GM18909 (cell line): ENCODE results near the gene MRPL37.
"Not testable (repeated sequence)": the region's sequence is repeated elsewhere in the genome, so short reads cannot be mapped to it uniquely, and the experiment has no call there.

Experiments used
- ATAC-seq: cut with Tn5 transposase; IDR thresholded peaks from one replicate; pipeline ENCODE4 v1.9.1; 2021; ENCODE audit warnings: mild to moderate bottlenecking; ENCODE audit not compliant: unreplicated experiment, poor library complexity

MRPL37 gene

GRCh38 chr1:54171606-54172005 is 28.4 kb upstream of the MRPL37 start:
- no peak for ATAC-seq

DNA sequence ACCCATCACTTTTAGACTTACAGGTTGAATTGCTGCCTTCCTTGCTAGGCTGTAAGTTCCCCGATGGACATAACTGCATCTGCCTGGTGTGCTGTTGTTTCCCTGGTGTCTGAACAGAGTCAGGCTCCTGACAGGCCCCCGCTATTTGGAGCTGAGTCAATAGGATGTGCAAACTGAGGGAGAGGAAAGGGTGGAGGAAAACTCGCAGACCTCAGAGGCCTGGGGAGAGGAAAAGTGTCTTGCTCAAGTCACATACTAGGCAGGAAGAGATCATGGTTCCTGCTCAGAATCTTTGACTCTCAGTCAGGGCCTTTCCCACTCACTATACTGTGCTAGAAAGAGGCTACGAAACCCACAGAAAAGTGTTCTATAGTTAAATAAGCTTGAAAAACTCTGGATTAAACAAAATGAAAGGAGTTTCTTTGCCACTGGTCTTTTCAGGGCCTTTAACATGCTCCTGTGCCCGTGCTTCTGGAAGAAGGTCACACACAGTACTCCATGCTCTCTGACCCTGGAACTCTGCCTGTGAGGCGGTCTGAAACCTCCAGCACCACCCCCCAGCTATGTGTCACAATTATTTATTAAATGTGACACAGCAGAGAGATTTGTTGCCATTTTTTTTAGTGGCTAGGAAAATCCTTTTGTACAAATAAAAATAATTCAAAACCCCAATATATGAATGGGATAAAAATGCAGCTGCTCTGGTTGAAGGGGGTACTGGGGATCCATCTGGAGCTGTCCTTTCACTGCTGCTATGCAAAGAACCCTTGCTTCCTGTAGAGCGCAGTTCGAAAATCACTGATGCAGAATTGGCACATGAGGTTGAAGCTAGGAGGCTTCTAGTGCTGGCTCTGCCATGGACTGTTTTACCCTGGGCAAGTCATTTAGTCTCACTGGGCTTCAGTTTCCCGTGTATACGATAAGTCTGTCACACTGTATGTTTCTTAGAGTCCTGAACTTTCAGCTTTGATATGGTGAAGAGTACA is 27.1 kb upstream of the MRPL37 start:
- no peak for ATAC-seq

DNA sequence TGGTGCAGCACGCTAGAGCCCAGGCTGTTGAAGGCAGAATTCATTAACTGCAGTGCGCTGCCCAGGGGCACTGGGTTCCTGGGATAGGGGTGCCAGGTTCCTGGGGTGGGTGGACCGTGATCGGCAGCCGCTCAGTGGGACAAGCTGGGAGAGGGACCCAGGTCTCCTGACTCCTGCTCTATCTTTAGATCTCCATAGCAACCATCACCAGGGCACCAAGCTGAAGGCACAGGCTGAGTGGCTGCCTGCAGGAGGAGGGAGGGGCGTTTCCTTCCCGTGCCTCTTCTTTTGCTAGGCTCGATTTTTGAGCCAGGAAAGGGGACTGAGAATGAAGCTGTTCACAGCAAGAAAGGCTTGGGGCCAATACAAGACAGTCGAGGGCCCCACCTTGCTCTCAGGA is 26.3 kb upstream of the MRPL37 start:
- no peak for ATAC-seq

- ATAC-seq: no peak
These were observed 25.9 kb upstream of the MRPL37 start for GRCh38 chr1:54174106-54174505.

GRCh38 chr1:54176621-54177327 is 23.2 kb upstream of the MRPL37 start:
- ATAC-seq: no peak

DNA sequence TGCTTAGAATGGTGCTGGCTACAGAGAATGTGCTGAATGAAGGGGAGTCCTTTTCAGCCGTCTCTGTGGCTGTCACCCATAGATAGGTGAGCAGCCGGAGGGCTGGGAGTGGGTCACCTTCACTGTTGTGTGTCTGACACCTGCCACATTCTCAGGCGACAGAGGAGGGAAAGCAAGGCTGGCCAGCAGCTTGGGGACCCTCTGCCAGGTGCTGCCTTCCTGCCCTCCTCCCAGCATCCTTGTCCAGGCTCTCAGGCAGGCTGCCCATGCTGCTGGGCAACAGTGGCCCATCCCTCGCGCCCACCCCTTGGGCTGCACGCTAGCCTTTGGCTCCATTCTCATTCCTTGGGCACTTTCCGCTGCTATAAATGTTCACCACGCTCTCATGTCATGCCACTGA is 22.2 kb upstream of the MRPL37 start:
- no peak for ATAC-seq

DNA sequence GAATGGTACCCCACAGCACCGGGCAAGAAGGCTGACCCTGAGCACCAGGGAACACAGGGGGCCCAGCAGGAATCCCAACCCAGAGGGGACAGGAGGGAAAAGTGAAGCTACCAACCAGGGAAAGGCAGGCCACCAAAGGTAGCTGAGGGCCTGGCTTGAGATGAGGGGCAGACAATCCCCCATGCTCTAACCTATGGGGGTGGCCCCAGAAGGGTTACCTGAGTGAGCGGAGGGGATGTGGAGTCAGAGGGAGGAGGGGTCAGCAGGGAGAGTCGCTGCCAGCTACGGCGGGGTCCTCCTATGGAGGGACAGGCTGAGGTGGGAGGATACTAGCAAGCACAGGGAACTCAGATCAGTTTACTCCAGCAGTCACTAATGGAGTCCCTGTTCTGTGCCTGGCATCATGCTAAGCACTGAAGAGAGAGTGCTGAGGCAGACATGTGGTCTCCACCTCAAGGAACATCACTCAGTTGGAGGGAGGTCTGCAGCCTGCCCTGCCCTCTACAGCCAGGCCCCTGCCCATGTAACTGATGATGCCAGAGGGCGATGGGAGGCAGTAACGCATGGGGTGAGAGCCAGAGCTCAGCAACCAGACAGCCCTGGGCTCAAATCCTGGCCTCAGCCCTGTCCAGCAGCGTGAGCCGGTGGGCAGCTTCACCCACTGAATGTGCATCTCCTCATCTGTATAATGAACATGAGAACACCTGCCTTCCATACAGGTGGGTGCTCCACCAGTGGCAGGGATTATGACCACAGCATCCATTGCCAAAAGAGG is 21.5 kb upstream of the MRPL37 start:
- no peak for ATAC-seq

- no peak for ATAC-seq
These were observed 19.1 kb upstream of the MRPL37 start for GRCh38 chr1:54180701-54181360.

DNA sequence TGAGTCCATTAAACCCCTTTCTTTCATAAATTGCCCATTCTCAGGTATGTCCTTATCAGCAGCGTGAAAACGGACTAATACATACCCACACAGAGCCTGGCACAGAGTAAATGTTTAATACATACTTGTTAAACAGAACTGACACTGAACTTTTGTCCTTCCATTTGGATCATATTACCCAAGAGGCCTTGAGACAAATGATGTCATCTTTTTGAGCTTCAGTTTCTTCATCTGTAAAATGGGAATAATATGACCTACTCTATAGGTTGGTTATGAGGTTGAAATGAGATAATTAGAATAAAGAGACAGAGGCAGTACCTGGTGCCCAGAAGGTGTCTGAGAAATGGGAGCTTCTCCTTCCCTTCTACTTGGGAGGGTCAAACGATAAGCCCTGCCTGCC is 13.9 kb upstream of the MRPL37 start:
- no peak for ATAC-seq

DNA sequence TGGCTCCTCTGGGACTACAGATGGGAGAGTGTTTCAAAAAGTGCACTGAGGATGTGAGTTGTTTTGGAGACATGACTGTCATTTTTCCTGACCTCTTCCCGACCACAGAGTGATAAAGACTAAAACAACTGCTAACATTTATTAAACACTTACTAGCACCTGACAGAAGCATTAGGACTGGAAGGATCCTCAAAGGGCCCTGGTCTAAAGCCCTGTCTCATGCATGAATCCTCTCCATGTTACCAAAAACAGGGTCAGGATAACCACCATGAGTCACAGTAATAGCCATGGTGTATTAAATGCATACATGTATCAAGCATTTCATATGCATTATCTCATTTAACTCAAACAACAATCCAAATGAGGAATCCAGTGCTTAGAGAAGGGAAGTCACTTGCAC is 11.7 kb upstream of the MRPL37 start:
- no peak for ATAC-seq

GRCh38 chr1:54190526-54190925 is 9.4 kb upstream of the MRPL37 start:
- ATAC-seq: no peak

GRCh38 chr1:54191525-54191924 is 8.4 kb upstream of the MRPL37 start:
- no peak for ATAC-seq

- ATAC-seq: no peak
These were observed 6.5 kb upstream of the MRPL37 start for GRCh38 chr1:54193453-54193852.

DNA sequence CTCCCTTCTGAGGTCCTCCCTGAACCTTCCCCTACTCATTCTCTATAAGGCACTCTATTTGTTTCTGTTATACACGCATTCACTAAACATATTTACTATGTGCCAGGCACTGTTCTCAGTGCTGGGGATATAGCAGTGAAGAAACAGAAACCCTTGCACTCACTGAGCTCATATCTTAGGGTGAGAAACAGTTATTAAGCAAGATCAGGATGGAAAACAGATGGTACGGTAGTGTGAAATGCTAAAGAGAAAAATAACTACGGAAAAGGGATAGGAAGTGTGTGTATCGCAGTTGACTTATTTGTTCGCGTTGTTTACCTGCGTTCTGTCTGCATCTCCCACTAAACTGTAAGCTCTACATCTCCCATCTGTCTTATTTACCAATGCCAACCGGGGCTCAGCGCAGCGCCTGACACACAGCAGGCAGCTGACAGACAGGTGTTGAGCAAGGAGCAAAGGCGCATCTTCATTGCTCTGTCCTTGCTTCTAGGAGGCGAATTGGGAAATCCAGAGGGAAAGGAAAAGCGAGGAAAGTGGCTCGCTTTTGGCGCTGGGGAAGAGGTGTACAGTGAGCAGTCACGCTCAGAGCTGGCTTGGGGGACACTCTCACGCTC is 709 bp upstream of the MRPL37 start:
- ATAC-seq: peak; percentile 7

- peak; percentile 4 for ATAC-seq
These were observed 591 bp downstream of the MRPL37 start for GRCh38 chr1:54200519-54200997.

- no peak for ATAC-seq
These were observed 4.2 kb downstream of the MRPL37 start for GRCh38 chr1:54204199-54204598.

GRCh38 chr1:54207287-54207686 is 7.3 kb downstream of the MRPL37 start:
- no peak for ATAC-seq

DNA sequence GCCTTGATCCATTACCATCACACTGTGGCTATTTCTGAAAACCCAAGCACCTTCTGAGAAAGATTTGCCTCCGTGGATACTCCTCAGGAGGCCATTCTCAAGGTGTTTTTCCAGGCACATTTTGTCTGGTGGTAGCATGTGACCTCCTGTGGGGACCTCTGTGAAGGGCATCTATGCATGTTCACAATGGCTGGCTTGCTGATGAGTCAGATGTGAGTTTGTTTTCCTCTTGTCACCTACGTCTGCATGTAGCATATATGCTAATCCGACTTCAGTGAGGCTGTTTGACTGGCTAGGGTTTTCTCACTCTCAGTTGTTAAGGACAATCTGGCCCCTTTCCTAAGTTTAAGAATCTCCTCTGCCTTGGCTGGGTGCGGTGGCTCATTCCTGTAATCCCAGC is 7.9 kb downstream of the MRPL37 start:
- not testable (repeated sequence) for ATAC-seq

GRCh38 chr1:54212872-54213271 is 12.9 kb downstream of the MRPL37 start:
- ATAC-seq: no peak

DNA sequence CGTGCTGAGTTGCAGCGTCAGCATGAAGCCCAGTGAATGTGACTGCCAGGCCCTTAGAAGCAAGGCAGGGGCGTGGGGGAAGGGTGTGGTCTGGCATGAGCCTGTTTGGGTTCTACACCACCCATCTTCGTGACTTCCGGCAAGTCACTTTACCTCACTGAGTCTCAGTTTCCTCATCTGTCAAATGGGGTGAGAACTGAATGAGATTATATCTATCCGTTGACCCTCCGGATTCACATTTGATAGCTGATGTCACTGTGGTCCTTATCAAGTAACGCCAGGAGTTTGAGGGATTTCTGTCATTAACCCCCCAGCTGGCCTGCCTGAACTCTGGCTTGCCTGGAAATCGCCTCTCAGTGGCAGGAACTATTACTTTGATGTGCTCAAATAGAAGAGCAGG is 15.6 kb downstream of the MRPL37 start:
- no peak for ATAC-seq
